Neural progenitor cell (in vitro differentiated cells): Measurements from ENCODE around the gene AVPR1B.

ENCODE experiments used
- EZH2 ChIP-seq: fragments of 200-600 bp; sonication (generic); IDR thresholded peaks from 2 replicates; pipeline ENCODE4 v1.6.1; 2017; ENCODE audit warnings: antibody characterized with exemption, mild to moderate bottlenecking, moderate library complexity
- TF ChIP-seq, protein P1 (sequence below): fragments of 200-600 bp; sonication (generic); IDR thresholded peaks from 2 replicates; pipeline ENCODE4 v1.5.1; 2017; ENCODE audit warnings: antibody characterized with exemption, mild to moderate bottlenecking

DNA sequence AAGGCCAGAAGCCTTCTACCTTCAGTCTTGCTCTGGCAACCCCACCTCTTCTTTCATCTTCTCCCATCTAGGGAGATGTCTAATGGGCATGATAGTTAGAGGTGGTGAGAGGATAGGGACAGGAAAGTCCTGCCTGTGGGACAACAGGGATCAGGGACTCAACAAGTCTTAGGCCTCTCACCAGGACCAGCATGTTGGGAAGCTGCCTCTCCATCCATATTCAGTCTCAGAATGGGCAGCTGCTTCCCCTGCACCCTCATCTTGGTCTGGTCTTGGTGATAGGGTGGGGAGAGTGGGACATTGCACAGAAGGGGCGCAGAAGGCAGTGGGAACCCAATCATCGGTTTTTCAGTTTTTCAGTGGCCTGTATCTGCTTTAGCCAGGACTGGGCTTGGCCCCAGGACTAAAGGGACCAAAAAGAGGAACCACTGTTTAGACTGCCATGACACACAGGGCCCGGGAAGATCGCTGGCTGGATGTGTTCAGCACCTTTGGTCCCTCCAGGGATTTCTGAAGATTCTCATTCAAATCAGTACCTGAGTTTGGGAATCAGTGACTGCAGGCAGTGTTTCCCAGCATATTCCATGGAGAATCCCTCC lies 51.5 kb downstream of the AVPR1B start:
- TF ChIP-seq, protein P1, sequence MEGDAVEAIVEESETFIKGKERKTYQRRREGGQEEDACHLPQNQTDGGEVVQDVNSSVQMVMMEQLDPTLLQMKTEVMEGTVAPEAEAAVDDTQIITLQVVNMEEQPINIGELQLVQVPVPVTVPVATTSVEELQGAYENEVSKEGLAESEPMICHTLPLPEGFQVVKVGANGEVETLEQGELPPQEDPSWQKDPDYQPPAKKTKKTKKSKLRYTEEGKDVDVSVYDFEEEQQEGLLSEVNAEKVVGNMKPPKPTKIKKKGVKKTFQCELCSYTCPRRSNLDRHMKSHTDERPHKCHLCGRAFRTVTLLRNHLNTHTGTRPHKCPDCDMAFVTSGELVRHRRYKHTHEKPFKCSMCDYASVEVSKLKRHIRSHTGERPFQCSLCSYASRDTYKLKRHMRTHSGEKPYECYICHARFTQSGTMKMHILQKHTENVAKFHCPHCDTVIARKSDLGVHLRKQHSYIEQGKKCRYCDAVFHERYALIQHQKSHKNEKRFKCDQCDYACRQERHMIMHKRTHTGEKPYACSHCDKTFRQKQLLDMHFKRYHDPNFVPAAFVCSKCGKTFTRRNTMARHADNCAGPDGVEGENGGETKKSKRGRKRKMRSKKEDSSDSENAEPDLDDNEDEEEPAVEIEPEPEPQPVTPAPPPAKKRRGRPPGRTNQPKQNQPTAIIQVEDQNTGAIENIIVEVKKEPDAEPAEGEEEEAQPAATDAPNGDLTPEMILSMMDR = no peak
- TF ChIP-seq EZH2 = no peak
